ENCODE results near the gene SYPL2. TPM values are rescaled to one million over a fixed set of nuclear protein-coding genes. Genes with fewer than 3 reads are reported as not detected.

The SYPL2 gene
- total RNA-seq, 2 experiments from 2014 or later = not detected

GRCh38 chr1:109476825-109477224 is 10.5 kb downstream of the SYPL2 start:
- POLR2A ChIA-PET = interaction anchor here (1.4 kb wide), 1 partner anchor 56 kb away, joined by 3 read pairs; no protein-coding TSS in a partner anchor
- Mint-ChIP-seq H3K9me3 (no peaks in the 10 kb centered on the region), H3K4me1 (peaks cover 8% of the 10 kb centered on the region), H3K27me3 (peaks cover 41% of the 10 kb centered on the region), H3K36me3 (ENCODE audit: low read depth) (no peaks in the 10 kb centered on the region), H3K4me3 (no peak overlapping the region), H3K27ac (no peak overlapping the region)
- peak; percentile 11 for DNase-seq
- CTCF ChIA-PET = no interaction called here

DNA sequence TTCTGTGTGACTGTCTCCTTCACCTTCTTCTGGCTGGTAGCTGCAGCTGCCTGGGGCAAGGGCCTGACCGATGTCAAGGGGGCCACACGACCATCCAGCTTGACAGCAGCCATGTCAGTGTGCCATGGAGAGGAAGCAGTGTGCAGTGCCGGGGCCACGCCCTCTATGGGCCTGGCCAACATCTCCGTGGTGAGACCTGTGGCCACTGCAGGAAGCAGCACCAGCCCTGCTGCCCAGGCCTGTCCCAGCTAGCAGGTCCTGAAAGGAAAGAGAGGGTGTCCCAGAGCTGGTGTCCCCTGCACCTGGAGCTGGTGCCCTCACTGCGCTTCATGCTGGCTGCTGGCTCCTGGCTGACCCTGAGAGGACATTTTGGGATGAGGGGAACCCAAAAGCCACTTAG is 11.5 kb downstream of the SYPL2 start:
- peaks cover 40% of the 10 kb centered on the region for H3K27me3 Mint-ChIP-seq
- no peaks in the 10 kb centered on the region for H3K9me3 Mint-ChIP-seq
- H3K27ac Mint-ChIP-seq = no peak overlapping the region
- ChIA-PET POLR2A (no interaction called here), CTCF (no interaction called here)
- no peak overlapping the region for H3K4me3 Mint-ChIP-seq
- H3K4me1 Mint-ChIP-seq = peaks cover 14% of the 10 kb centered on the region
- peak; percentile 19 for DNase-seq
- H3K36me3 Mint-ChIP-seq (ENCODE audit: low read depth) = no peaks in the 10 kb centered on the region

DNA sequence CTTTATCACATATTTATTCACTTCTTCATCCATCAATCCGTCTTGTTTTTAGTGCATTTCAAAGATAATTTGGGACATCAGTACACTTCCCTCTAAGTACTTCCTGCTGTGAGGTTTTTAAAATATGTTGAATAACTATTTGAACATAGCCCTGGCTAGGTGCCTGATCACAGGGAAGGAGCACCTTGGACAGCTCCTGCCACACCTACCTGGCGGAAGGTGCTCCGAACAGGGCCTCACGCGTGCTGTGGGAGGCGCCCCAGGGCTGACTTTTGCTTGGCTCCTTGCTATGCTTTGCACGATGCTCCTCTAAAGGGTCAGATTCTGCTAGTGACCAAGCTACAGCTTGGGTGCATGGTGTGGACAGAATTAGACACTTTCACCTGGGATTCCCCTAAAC is 12.5 kb downstream of the SYPL2 start:
- ChIA-PET CTCF (interaction anchor here (0.6 kb wide), 1 partner anchor 54 kb away, joined by 6 read pairs; no protein-coding TSS in a partner anchor), POLR2A (interaction anchor here (0.6 to 1.7 kb wide), 4 partner anchors 12 to 141 kb away, joined by 3 to 6 read pairs (median 3); partner anchors contain the start of genes AMPD2, GNAI3 and GNAT2)
- no peaks in the 10 kb centered on the region for H3K36me3 Mint-ChIP-seq (ENCODE audit: low read depth)

DNA sequence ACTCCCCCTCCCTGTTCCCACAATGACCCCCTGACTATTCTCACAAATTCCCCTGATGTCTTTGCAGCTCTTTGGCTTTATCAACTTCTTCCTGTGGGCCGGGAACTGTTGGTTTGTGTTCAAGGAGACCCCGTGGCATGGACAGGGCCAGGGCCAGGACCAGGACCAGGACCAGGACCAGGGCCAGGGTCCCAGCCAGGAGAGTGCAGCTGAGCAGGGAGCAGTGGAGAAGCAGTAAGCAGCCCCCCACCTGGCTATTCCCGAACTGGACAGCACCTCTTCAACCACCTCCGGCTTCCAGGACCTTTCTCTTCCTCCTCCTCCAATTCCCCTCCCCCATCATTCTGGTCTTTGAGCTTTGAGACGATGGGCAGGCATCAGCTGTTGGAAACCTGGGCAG is 13.0 kb downstream of the SYPL2 start:
- CTCF ChIA-PET = interaction anchor here (1.9 kb wide), 1 partner anchor 11 kb away, joined by 6 read pairs; no protein-coding TSS in a partner anchor
- POLR2A ChIA-PET = interaction anchor here (0.6 to 1.7 kb wide), 4 partner anchors 12 to 140 kb away, joined by 3 to 6 read pairs (median 3); partner anchors contain the start of genes AMPD2, GNAI3 and GNAT2
- H3K27ac Mint-ChIP-seq = no peak overlapping the region
- H3K4me1 Mint-ChIP-seq = peaks cover 25% of the 10 kb centered on the region
- DNase-seq = peak; percentile 8
- no peak overlapping the region for H3K4me3 Mint-ChIP-seq
- peaks cover 35% of the 10 kb centered on the region for H3K27me3 Mint-ChIP-seq
- H3K9me3 Mint-ChIP-seq = no peaks in the 10 kb centered on the region
- H3K36me3 Mint-ChIP-seq (ENCODE audit: low read depth) = no peaks in the 10 kb centered on the region

More for the DNA sequence above, 12.5 kb downstream of the SYPL2 start:
- DNase-seq = peak; percentile 60
- Mint-ChIP-seq H3K4me1 (peaks cover 22% of the 10 kb centered on the region), H3K27ac (no peak overlapping the region), H3K9me3 (no peaks in the 10 kb centered on the region), H3K4me3 (no peak overlapping the region), H3K27me3 (peaks cover 37% of the 10 kb centered on the region)

- ChIA-PET CTCF (interaction anchor here (1.9 kb wide), 1 partner anchor 10 kb away, joined by 6 read pairs; no protein-coding TSS in a partner anchor), POLR2A (interaction anchor here (1.1 to 1.7 kb wide), 2 partner anchors 54 to 69 kb away, joined by 3 to 6 read pairs; partner anchors contain the start of gene GNAI3)
- peaks cover 31% of the 10 kb centered on the region for H3K4me1 Mint-ChIP-seq
- peaks cover 30% of the 10 kb centered on the region for H3K27me3 Mint-ChIP-seq
- no peak overlapping the region for H3K4me3 Mint-ChIP-seq
- no peak for DNase-seq
- H3K36me3 Mint-ChIP-seq (ENCODE audit: low read depth) = no peaks in the 10 kb centered on the region
- no peak overlapping the region for H3K27ac Mint-ChIP-seq
- no peaks in the 10 kb centered on the region for H3K9me3 Mint-ChIP-seq
Measured at GRCh38 chr1:109479901-109480300, 13.6 kb downstream of the SYPL2 start.

- H3K27me3 Mint-ChIP-seq = peaks cover 21% of the 10 kb centered on the region
- DNase-seq = no peak
- H3K27ac Mint-ChIP-seq = no peak overlapping the region
- no peaks in the 10 kb centered on the region for H3K9me3 Mint-ChIP-seq
- no peak overlapping the region for H3K4me3 Mint-ChIP-seq
- CTCF ChIA-PET = interaction anchor here (1.7 kb wide), 1 partner anchor 51 kb away, joined by 8 read pairs; no protein-coding TSS in a partner anchor
- POLR2A ChIA-PET = interaction anchor here (3.6 to 6.4 kb wide), 3 partner anchors 13 to 67 kb away, joined by 18 to 78 read pairs (median 64); partner anchors contain the start of genes CYB561D1, GNAI3 and PSMA5
- peaks cover 41% of the 10 kb centered on the region for H3K4me1 Mint-ChIP-seq
- H3K36me3 Mint-ChIP-seq (ENCODE audit: low read depth) = no peaks in the 10 kb centered on the region
Measured at GRCh38 chr1:109481646-109482045, 15.3 kb downstream of the SYPL2 start.

GRCh38 chr1:109482242-109482641 is 15.9 kb downstream of the SYPL2 start:
- H3K4me3 Mint-ChIP-seq = no peak overlapping the region
- DNase-seq = no peak
- H3K27ac Mint-ChIP-seq = no peak overlapping the region
- ChIA-PET POLR2A (interaction anchor here (1.3 to 6.4 kb wide), 4 partner anchors 13 to 188 kb away, joined by 3 to 78 read pairs (median 41); partner anchors contain the start of genes CYB561D1, GNAI3 and PSMA5), CTCF (interaction anchor here (0.8 to 25.9 kb wide), 4 partner anchors 12 to 547 kb away, joined by 3 to 779 read pairs (median 28); partner anchors contain the start of genes CYB561D1 and GPR61)
- H3K27me3 Mint-ChIP-seq = peaks cover 21% of the 10 kb centered on the region
- H3K36me3 Mint-ChIP-seq (ENCODE audit: low read depth) = no peaks in the 10 kb centered on the region
- H3K9me3 Mint-ChIP-seq = no peaks in the 10 kb centered on the region
- peaks cover 42% of the 10 kb centered on the region for H3K4me1 Mint-ChIP-seq

DNA sequence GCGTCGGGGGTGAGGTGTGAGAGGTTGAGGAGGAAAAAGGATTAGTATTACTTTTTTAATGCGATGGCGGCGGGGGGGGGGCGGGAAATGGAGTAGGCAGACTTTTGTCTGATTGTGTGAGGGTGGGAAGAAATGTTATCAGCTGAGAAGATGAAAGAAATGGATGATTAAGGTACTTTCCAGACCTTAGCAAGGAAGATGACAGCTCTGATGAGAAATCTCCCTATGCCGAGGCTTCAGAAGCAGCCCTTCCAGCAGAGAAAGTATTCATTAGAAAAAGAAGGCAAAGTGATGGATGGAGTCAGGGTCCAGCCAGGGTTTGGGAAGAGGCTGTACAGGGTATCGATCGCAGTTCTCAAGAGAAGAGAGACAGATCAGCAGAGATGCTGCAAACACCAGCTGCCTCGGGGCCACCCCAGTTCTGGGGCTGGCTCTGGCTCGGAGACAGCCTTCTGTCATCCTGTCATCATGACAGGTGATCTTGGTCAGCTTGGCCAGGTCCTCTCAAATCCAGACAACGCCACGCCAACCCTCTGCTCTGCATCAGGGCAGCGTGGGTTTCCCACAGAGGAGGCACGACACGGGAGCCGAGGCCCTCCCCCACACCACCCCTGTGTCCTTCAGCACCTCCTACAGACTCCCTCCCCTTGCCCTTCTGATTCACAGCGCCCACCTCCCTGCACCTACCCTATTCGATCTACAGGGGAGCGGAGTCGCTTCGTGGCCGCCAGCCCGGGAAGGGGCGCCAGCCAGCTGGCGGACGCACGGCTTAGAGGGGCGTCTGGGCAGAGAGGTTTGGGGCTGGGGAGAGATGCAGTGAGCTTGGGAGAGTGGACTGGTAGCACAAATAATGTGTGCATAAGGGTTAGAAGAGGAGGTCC is 16.7 kb downstream of the SYPL2 start:
- DNase-seq = peak; percentile 45
- no peaks in the 10 kb centered on the region for H3K36me3 Mint-ChIP-seq (ENCODE audit: low read depth)
- POLR2A ChIA-PET = interaction anchor here (0.9 to 6.4 kb wide), 16 partner anchors 8 to 552 kb away, joined by 3 to 78 read pairs (median 6); partner anchors contain the start of genes AMIGO1, AMPD2, CELSR2 and CYB561D1
- H3K4me3 Mint-ChIP-seq = peak overlapping the region; percentile 93
- peaks cover 42% of the 10 kb centered on the region for H3K4me1 Mint-ChIP-seq
- peaks cover 21% of the 10 kb centered on the region for H3K27me3 Mint-ChIP-seq
- CTCF ChIA-PET = interaction anchor here (0.7 to 25.9 kb wide), 7 partner anchors 11 to 547 kb away, joined by 3 to 779 read pairs (median 4); partner anchors contain the start of genes CYB561D1, GNAI3, GPR61 and PSMA5
- no peaks in the 10 kb centered on the region for H3K9me3 Mint-ChIP-seq
- H3K27ac Mint-ChIP-seq = peak overlapping the region; percentile 63

DNA sequence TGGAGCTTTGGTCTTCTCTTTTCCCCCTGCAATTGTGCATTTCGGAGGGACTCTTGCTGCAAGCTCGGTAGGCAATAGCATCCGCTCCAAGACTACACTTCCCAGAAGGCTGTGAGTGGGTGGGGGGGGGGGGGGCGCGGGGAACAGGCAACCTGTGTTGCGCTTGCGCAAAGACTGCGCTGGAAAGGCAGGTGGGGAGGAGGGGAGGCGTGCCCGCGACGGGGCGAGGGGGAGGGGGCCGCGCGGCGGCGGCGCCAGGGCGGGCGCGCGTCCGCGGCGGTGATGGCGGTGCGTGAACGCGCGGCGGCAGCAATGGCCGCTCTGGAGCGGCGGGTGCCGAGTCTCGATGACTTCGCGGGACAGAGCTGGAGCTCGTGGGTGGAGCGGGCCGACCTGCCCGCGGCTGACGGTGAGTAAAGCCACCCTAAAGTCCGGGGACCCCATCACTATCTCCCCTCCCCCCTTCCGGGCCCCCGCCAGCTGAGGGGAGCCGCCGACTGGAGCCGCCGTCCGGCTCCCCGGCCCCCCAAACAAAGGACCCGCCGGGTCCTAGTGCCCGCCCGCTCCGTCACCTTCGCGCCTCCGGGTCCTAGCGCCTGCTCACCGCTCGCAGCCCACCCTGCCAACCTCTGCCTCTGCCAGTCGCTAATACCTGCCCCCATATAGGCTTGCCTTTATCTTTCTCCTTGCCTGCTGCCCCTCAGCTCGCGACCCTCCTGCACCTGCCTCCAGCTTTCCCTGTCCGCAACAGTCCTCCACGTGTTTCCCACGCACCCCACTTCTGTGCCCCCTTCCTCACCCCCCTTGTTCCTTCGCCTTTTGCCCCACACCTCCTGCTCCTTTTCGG is 17.5 kb downstream of the SYPL2 start, which contains the start of gene ATXN7L2:
Gene ATXN7L2, plus strand, starts transcription at position 234 of the 847 bp plus-strand sequence. Its CDS starts 49 bp downstream, at position 283.
- Mint-ChIP-seq H3K27me3 (peaks cover 17% of the 10 kb centered on the region), H3K4me3 (peak within 1 kb of the TSS; percentile 93), H3K36me3 (ENCODE audit: low read depth) (no peaks in the 10 kb centered on the region), H3K9me3 (no peaks in the 10 kb centered on the region), H3K27ac (peak within 1 kb of the TSS; percentile 79), H3K4me1 (peaks cover 36% of the 10 kb centered on the region)
- POLR2A ChIA-PET = interaction anchor here (0.6 to 6.4 kb wide), 18 partner anchors 9 to 551 kb away, joined by 3 to 78 read pairs (median 5); partner anchors contain the start of genes AMIGO1, AMPD2, CELSR2 and CYB561D1
- CTCF ChIA-PET = interaction anchor here (0.6 to 25.9 kb wide), 8 partner anchors 10 to 65 kb away, joined by 3 to 779 read pairs (median 4); partner anchors contain the start of genes CYB561D1, GNAI3, GPR61 and PSMA5
- peak; percentile 94 for DNase-seq

DNA sequence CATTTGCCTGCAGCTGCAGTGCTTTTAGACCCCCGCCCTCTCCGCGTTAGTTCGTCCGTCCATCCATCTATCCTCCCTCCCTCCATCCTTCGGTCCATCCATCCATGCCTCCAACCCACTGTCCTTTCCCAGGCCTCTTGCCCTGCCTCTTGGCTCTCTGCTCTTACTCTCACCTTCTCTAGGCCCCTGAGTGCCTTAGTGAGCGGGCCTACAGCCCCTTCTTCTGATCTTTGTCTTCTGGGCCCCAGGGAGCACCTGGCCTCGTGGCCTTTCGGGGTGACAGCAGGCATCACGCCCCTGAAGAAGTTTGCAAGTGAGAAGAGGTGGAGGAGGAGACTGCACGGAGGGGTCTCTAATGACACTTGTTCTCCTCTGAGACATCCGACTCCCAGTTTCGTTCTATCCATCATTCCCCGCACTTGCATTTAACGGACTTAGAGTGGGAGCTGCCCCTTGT is 18.2 kb downstream of the SYPL2 start:
- Mint-ChIP-seq H3K27me3 (peaks cover 11% of the 10 kb centered on the region), H3K9me3 (no peaks in the 10 kb centered on the region), H3K4me1 (peaks cover 34% of the 10 kb centered on the region), H3K36me3 (ENCODE audit: low read depth) (peaks cover 2% of the 10 kb centered on the region), H3K27ac (peak overlapping the region; percentile 79), H3K4me3 (peak overlapping the region; percentile 93)
- no peak for DNase-seq
- ChIA-PET POLR2A (interaction anchor here (0.6 to 6.4 kb wide), 16 partner anchors 10 to 550 kb away, joined by 3 to 78 read pairs (median 6); partner anchors contain the start of genes AMIGO1, AMPD2, CELSR2 and CYB561D1), CTCF (interaction anchor here (0.6 to 25.9 kb wide), 6 partner anchors 9 to 64 kb away, joined by 3 to 779 read pairs (median 4); partner anchors contain the start of genes CYB561D1, GNAI3 and GPR61)

DNA sequence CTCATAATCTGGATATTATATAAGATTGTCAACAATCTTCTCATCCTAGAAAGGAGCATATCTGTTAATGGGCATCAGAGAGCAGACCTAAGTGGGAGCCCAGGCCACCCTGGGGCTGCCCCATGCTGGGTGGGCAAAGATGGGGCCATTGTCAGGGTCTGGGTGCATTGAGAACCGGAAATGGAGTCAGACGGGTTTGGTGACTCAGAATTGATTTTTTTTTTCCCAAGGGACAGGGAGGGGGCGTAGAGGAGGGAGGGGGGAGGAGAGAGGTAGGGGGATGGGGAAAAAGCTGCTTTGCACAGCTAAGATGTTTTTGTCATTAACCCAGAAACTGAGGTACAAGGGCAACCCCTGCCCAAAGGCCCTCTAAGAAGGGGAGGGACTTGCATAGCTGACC is 18.7 kb downstream of the SYPL2 start:
- no peak for DNase-seq
- peaks cover 10% of the 10 kb centered on the region for H3K27me3 Mint-ChIP-seq
- H3K27ac Mint-ChIP-seq = peak overlapping the region; percentile 79
- H3K36me3 Mint-ChIP-seq (ENCODE audit: low read depth) = peaks cover 2% of the 10 kb centered on the region
- ChIA-PET CTCF (interaction anchor here (1.0 to 25.9 kb wide), 3 partner anchors 9 to 50 kb away, joined by 3 to 779 read pairs (median 51); partner anchors contain the start of genes CYB561D1 and GPR61), POLR2A (interaction anchor here (1.6 to 6.4 kb wide), 8 partner anchors 10 to 385 kb away, joined by 4 to 78 read pairs (median 22); partner anchors contain the start of genes AMIGO1, CYB561D1, GNAI3 and PSMA5)
- peaks cover 34% of the 10 kb centered on the region for H3K4me1 Mint-ChIP-seq
- no peaks in the 10 kb centered on the region for H3K9me3 Mint-ChIP-seq
- H3K4me3 Mint-ChIP-seq = peak overlapping the region; percentile 93

Measured in activated CD4-positive, alpha-beta memory T cell treated with anti-CD3 and anti-CD28 coated beads, Interleukin-2, amount 10 ng/mL, durations not matched to agents 7 days and 5 days (primary cell).